CD4-positive, alpha-beta T cell (primary cell): Measurements from ENCODE around the gene GNAO1. TPM values are rescaled to one million over a fixed set of nuclear protein-coding genes. Genes with fewer than 3 reads are reported as not detected.

Source experiments
- ATAC-seq: fragments of 200-7000 bp; cut with Tn5 transposase; one replicate; pipeline ENCODE4 v1.10.0; 2022; ENCODE audit warnings: mild to moderate bottlenecking; ENCODE audit not compliant: poor library complexity
- CTCF ChIA-PET: fragments of 350-600 bp; sonication (Branson Sonifier 250); formaldehyde crosslinking; loops from one replicate; lab custom pipeline; 2021; ENCODE audit warnings: antibody characterized with exemption, inconsistent platforms; lab: Charles Lee
- POLR2A ChIA-PET: fragments of 350-600 bp; sonication (Branson Sonifier 250); formaldehyde crosslinking; loops from one replicate; lab custom pipeline; 2021; ENCODE audit warnings: antibody characterized with exemption, inconsistent platforms; lab: Charles Lee
- DNase-seq, 14 experiments: peaks; one replicate each; pipeline ENCODE4 v3.0.0-alpha.2; 2013 to 2020; ENCODE audit warnings: mixed read lengths in 2 of 14
- H3K27ac ChIP-seq, 2 donors: one replicate each; pipeline versions ENCODE4 v1.5.1 to v1.7.0; 2013; ENCODE audit warnings: low read length in 2 of 2, low read depth in 1 of 2, mild to moderate bottlenecking in 1 of 2
- H3K27me3 ChIP-seq, 2 experiments: 1 replicate in 1 of 2; 2 replicates in 1 of 2; pipeline versions ENCODE4 v1.6.1 to v1.7.0; 2013; ENCODE audit warnings: low read length in 2 of 2, control low read depth in 1 of 2, mild to moderate bottlenecking in 1 of 2, moderate library complexity in 1 of 2; ENCODE audit not compliant: insufficient read depth in 2 of 2, control insufficient read depth in 1 of 2
- H3K36me3 ChIP-seq: one replicate; pipeline ENCODE4 v1.6.1; 2013; ENCODE audit warnings: low read length, control low read depth; ENCODE audit not compliant: insufficient read depth
- H3K4me1 ChIP-seq: one replicate; pipeline ENCODE4 v1.6.1; 2013; ENCODE audit warnings: low read length, control low read depth; ENCODE audit not compliant: insufficient read depth
- H3K4me3 ChIP-seq: one replicate; pipeline ENCODE4 v1.5.1; 2013; ENCODE audit warnings: mild to moderate bottlenecking, low read length, moderate library complexity
- H3K9me3 ChIP-seq, 2 experiments: 1 replicate in 1 of 2; 2 replicates in 1 of 2; pipeline versions ENCODE4 v1.6.1 to v1.7.0; 2013; ENCODE audit warnings: low read length in 2 of 2, mild to moderate bottlenecking in 2 of 2, control low read depth in 1 of 2, moderate library complexity in 1 of 2; ENCODE audit not compliant: control insufficient read depth in 1 of 2, insufficient read depth in 1 of 2
- H3K27ac Mint-ChIP-seq: one replicate; pipeline ENCODE4 v1.8.0; 2020; ENCODE audit warnings: mixed read lengths
- H3K27me3 Mint-ChIP-seq: one replicate; pipeline ENCODE4 v1.8.0; 2021; ENCODE audit warnings: mixed read lengths
- H3K36me3 Mint-ChIP-seq: one replicate; pipeline ENCODE4 v1.8.0; 2021; ENCODE audit warnings: low read depth, mixed read lengths
- H3K4me1 Mint-ChIP-seq: one replicate; pipeline ENCODE4 v1.8.0; 2021; ENCODE audit warnings: low read depth, mixed read lengths
- H3K4me3 Mint-ChIP-seq: one replicate; pipeline ENCODE4 v1.8.0; 2020; ENCODE audit warnings: mild to moderate bottlenecking, mixed read lengths
- H3K9me3 Mint-ChIP-seq: one replicate; pipeline ENCODE4 v1.8.0; 2020; ENCODE audit warnings: mixed read lengths
- intact Hi-C, 2 experiments: fragments of 100-400 bp; cut with DNase I in 1 of 2; cut with micrococcal nuclease in 1 of 2; formaldehyde crosslinking; loops; one replicate each; pipeline versions ENCODE4 v1.15.1 to v1.9.0; 2023 to 2025; cut with DNase I, micrococcal nuclease
- total RNA-seq, 174 experiments: library from RNA in 2 of 174; stranded (reverse) in 2 of 174; gene quantifications; one replicate each; pipeline ENCODE4 v1.2.3 and lab custom pipeline; 2021 to 2026
- TF ChIP-seq, protein P1 (sequence below): fragments of 200-600 bp; IDR thresholded peaks from one replicate; pipeline ENCODE4 v1.8.0; 2022; ENCODE audit warnings: antibody characterized with exemption, mild to moderate bottlenecking

The GNAO1 gene
- total RNA-seq, 2 experiments from 2014 or later, result 7.3 to 7.9 TPM

GRCh38 chr16:56226845-56227525 lies 35.7 kb downstream of the GNAO1 start:
- Mint-ChIP-seq H3K4me1 (peaks cover 32% of the 10 kb centered on the region), H3K4me3 (peak overlapping the region; percentile 36), H3K27ac (peak overlapping the region; percentile 2), H3K9me3 (no peaks in the 10 kb centered on the region), H3K27me3 (no peaks in the 10 kb centered on the region), H3K36me3 (no peaks in the 10 kb centered on the region)
- DNase-seq (peak in 4 of 14 experiments; percentile 6 to 69 (median 43)), ATAC-seq (peak; percentile 39)
- Histone ChIP-seq H3K9me3 (no peaks in the 10 kb centered on the region), H3K36me3 (no peaks in the 10 kb centered on the region), H3K4me3 (peak overlapping the region; percentile 8), H3K27ac (peak overlapping the region in 1 of 2 donors; percentile 38), H3K27me3 (no peaks in the 10 kb centered on the region), H3K4me1 (peaks cover 40% of the 10 kb centered on the region)
- POLR2A ChIA-PET, result no interaction called here
- intact Hi-C loops, result no loop called here
- TF ChIP-seq, protein P1, sequence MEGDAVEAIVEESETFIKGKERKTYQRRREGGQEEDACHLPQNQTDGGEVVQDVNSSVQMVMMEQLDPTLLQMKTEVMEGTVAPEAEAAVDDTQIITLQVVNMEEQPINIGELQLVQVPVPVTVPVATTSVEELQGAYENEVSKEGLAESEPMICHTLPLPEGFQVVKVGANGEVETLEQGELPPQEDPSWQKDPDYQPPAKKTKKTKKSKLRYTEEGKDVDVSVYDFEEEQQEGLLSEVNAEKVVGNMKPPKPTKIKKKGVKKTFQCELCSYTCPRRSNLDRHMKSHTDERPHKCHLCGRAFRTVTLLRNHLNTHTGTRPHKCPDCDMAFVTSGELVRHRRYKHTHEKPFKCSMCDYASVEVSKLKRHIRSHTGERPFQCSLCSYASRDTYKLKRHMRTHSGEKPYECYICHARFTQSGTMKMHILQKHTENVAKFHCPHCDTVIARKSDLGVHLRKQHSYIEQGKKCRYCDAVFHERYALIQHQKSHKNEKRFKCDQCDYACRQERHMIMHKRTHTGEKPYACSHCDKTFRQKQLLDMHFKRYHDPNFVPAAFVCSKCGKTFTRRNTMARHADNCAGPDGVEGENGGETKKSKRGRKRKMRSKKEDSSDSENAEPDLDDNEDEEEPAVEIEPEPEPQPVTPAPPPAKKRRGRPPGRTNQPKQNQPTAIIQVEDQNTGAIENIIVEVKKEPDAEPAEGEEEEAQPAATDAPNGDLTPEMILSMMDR, result no peak
- CTCF ChIA-PET, result no interaction called here

DNA sequence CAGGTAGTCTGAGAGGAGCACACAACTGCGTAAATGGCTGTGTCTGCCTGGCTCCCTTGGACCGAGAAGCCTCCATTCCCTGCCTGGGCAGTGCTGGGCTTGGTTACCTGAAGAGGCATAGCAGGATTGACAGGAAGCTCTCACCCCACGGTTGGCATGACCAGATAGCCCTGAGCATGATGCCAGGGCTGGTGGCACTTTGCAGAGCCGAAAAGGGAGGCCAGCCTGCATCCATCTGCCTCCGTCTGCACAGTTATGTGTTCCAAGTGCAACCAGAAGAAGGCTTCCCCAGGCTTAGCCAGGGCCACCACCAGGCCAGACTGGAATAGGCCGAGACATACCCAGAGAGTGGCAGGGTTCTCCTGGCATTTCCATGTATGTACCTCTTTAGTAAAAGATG lies 36.6 kb downstream of the GNAO1 start:
- TF ChIP-seq, protein P1, result no peak
- no peak overlapping the region for H3K4me3 ChIP-seq
- Mint-ChIP-seq H3K9me3 (no peaks in the 10 kb centered on the region), H3K4me1 (peaks cover 32% of the 10 kb centered on the region), H3K27ac (no peak overlapping the region), H3K27me3 (no peaks in the 10 kb centered on the region), H3K4me3 (no peak overlapping the region), H3K36me3 (no peaks in the 10 kb centered on the region)
- H3K27ac ChIP-seq, result no peak overlapping the region
- H3K36me3 ChIP-seq, result no peaks in the 10 kb centered on the region
- ChIA-PET POLR2A (no interaction called here), CTCF (no interaction called here)
- no peaks in the 10 kb centered on the region for H3K9me3 ChIP-seq
- intact Hi-C loops, result no loop called here
- ATAC-seq (no peak), DNase-seq (no peak)
- no peaks in the 10 kb centered on the region for H3K27me3 ChIP-seq
- H3K4me1 ChIP-seq, result peaks cover 40% of the 10 kb centered on the region

DNA sequence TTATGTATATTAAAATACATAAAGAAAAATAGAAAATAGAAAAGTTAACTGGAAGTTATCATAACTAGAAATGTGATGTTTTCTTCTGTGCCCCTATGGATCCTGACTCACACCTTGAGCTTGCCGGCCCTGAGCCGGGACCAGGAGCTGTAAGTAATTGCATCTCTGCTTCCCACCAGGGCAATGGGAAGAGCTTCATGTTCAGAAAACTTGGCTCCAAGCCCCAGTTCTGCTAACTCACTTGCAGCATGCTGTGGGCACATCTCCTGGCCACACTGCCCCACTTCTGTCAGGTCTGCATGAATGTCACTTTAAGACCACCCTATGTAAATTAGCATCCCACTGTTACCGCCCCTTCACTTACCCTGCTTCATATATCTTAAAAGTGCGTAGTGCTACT lies 37.2 kb downstream of the GNAO1 start:
- ChIA-PET CTCF (no interaction called here), POLR2A (no interaction called here)
- Mint-ChIP-seq H3K9me3 (no peaks in the 10 kb centered on the region), H3K4me3 (no peak overlapping the region), H3K27me3 (no peaks in the 10 kb centered on the region), H3K36me3 (no peaks in the 10 kb centered on the region), H3K27ac (no peak overlapping the region), H3K4me1 (peaks cover 32% of the 10 kb centered on the region)
- no peaks in the 10 kb centered on the region for H3K9me3 ChIP-seq
- H3K27ac ChIP-seq, result no peak overlapping the region
- no peaks in the 10 kb centered on the region for H3K27me3 ChIP-seq
- no peak for DNase-seq
- no peak for ATAC-seq
- TF ChIP-seq, protein P1, result no peak
- no peaks in the 10 kb centered on the region for H3K36me3 ChIP-seq
- H3K4me3 ChIP-seq, result no peak overlapping the region
- intact Hi-C loops, result no loop called here
- H3K4me1 ChIP-seq, result peaks cover 40% of the 10 kb centered on the region
